Calu3 (cell line): ENCODE results near the gene OR2C1. TPM values are rescaled to one million over a fixed set of nuclear protein-coding genes. Genes with fewer than 3 reads are reported as not detected.

Source experiments
- BruUV-seq: library from RNA; stranded (reverse); fragments of 400-500 nt; replicated peaks from 2 replicates; lab custom pipeline; 2021; lab: Mats Ljungman, UMichigan
- CTCF ChIA-PET: fragments of 300-600 bp; sonication (Branson Sonifier 250); formaldehyde crosslinking; loops from one replicate; lab custom pipeline; 2022; ENCODE audit warnings: antibody characterized with exemption; lab: Charles Lee
- DNase-seq: peaks from one replicate; pipeline ENCODE4 v3.0.0; 2022
- H3K27ac Mint-ChIP-seq: one replicate; pipeline ENCODE4 v1.8.0; 2022; ENCODE audit warnings: mixed read lengths; ENCODE audit not compliant: unreplicated experiment
- H3K27me3 Mint-ChIP-seq: one replicate; pipeline ENCODE4 v1.8.0; 2022; ENCODE audit warnings: mixed read lengths; ENCODE audit not compliant: unreplicated experiment
- H3K36me3 Mint-ChIP-seq: one replicate; pipeline ENCODE4 v1.8.0; 2022; ENCODE audit warnings: mild to moderate bottlenecking, moderate library complexity, mixed read lengths; ENCODE audit not compliant: insufficient read depth, unreplicated experiment
- H3K4me1 Mint-ChIP-seq: one replicate; pipeline ENCODE4 v1.8.0; 2022; ENCODE audit warnings: mild to moderate bottlenecking, low read depth, mixed read lengths; ENCODE audit not compliant: unreplicated experiment
- H3K4me3 Mint-ChIP-seq: one replicate; pipeline ENCODE4 v1.8.0; 2022; ENCODE audit warnings: mild to moderate bottlenecking, low read depth, moderate library complexity, mixed read lengths; ENCODE audit not compliant: unreplicated experiment
- H3K9me3 Mint-ChIP-seq: one replicate; pipeline ENCODE4 v1.8.0; 2022; ENCODE audit warnings: low read depth, mixed read lengths; ENCODE audit not compliant: unreplicated experiment
- CTCF ChIP-seq: fragments of 200-600 bp; IDR thresholded peaks from one replicate; pipeline ENCODE4 v1.8.0; 2022; ENCODE audit warnings: antibody characterized with exemption; ENCODE audit not compliant: unreplicated experiment
- intact Hi-C: fragments of 100-400 bp; cut with micrococcal nuclease; formaldehyde crosslinking; loops from one replicate; pipeline ENCODE4 v1.10.0; 2022; ENCODE audit not compliant: unreplicated experiment
- total RNA-seq: library from RNA; stranded (reverse); gene quantifications from 2 replicates; pipeline ENCODE4 v1.2.3, GENCODE V29; 2022

Gene OR2C1
- total RNA-seq, 1 experiment from 2014 or later, result not detected

- no peak for DNase-seq
- intact Hi-C loops, result no loop called here
- peaks cover 15% of the 10 kb centered on the region for H3K9me3 Mint-ChIP-seq
- H3K27me3 Mint-ChIP-seq, result no peaks in the 10 kb centered on the region
- peaks cover 37% of the 10 kb centered on the region for H3K36me3 Mint-ChIP-seq
- TF ChIP-seq CTCF, result no peak
- H3K4me1 Mint-ChIP-seq, result no peaks in the 10 kb centered on the region
- CTCF ChIA-PET, result no interaction called here
- BruUV-seq, result no TSS peak
- no peak overlapping the region for H3K27ac Mint-ChIP-seq
- H3K4me3 Mint-ChIP-seq, result no peak overlapping the region
These were observed 33.9 kb upstream of the OR2C1 start for GRCh38 chr16:3321816-3322215.

- no peak for TF ChIP-seq CTCF
- H3K4me1 Mint-ChIP-seq, result no peaks in the 10 kb centered on the region
These were observed 28.2 kb upstream of the OR2C1 start for GRCh38 chr16:3327514-3327913.

GRCh38 chr16:3328104-3328503 is 27.6 kb upstream of the OR2C1 start:
- Mint-ChIP-seq H3K4me3 (no peak overlapping the region), H3K9me3 (peaks cover 6% of the 10 kb centered on the region), H3K36me3 (no peaks in the 10 kb centered on the region), H3K27ac (no peak overlapping the region), H3K27me3 (peaks cover 13% of the 10 kb centered on the region), H3K4me1 (no peaks in the 10 kb centered on the region)
- intact Hi-C loops, result no loop called here
- no TSS peak for BruUV-seq
- TF ChIP-seq CTCF, result no peak
- no peak for DNase-seq
- CTCF ChIA-PET, result interaction anchor here (1.0 kb wide), 1 partner anchor 33 kb away, joined by 5 read pairs; no protein-coding TSS in a partner anchor

More at GRCh38 chr16:3327514-3327913, 28.2 kb upstream of the OR2C1 start:
- H3K27ac Mint-ChIP-seq, result no peak overlapping the region
- H3K27me3 Mint-ChIP-seq, result peaks cover 13% of the 10 kb centered on the region
- no peak overlapping the region for H3K4me3 Mint-ChIP-seq
- intact Hi-C loops, result no loop called here
- BruUV-seq, result no TSS peak
- H3K9me3 Mint-ChIP-seq, result peaks cover 6% of the 10 kb centered on the region
- DNase-seq, result no peak
- H3K36me3 Mint-ChIP-seq, result no peaks in the 10 kb centered on the region
- CTCF ChIA-PET, result interaction anchor here (1.0 kb wide), 1 partner anchor 34 kb away, joined by 5 read pairs; no protein-coding TSS in a partner anchor

- DNase-seq, result no peak
- CTCF ChIA-PET, result interaction anchor here (1.0 kb wide), 1 partner anchor 33 kb away, joined by 5 read pairs; no protein-coding TSS in a partner anchor
- H3K4me3 Mint-ChIP-seq, result no peak overlapping the region
- H3K9me3 Mint-ChIP-seq, result peaks cover 6% of the 10 kb centered on the region
- H3K27me3 Mint-ChIP-seq, result peaks cover 13% of the 10 kb centered on the region
- intact Hi-C loops, result no loop called here
- H3K36me3 Mint-ChIP-seq, result no peaks in the 10 kb centered on the region
- H3K27ac Mint-ChIP-seq, result no peak overlapping the region
- H3K4me1 Mint-ChIP-seq, result no peaks in the 10 kb centered on the region
- BruUV-seq, result no TSS peak
- no peak for TF ChIP-seq CTCF
These were observed 27.0 kb upstream of the OR2C1 start for GRCh38 chr16:3328643-3329042.
